Lung microvascular endothelial cell (primary cell): ENCODE data around the gene FBLIM1. TPM values are rescaled to one million over a fixed set of nuclear protein-coding genes. Genes with fewer than 3 reads are reported as not detected.
A peak's percentile ranks its signal among the peaks of the same experiment; 100 is the strongest.

Experiments
- DNase-seq, 2 donors: peaks; one replicate each; pipeline versions ENCODE4 v3.0.0 to v3.0.0-alpha.2; 2010; ENCODE audit warnings: low read depth in 2 of 2
- total RNA-seq: library from RNA; depleted of rRNA; stranded (reverse); fragments of >200 nt; gene quantifications from 2 replicates; pipeline ENCODE4 v1.2.1, GENCODE V29; 2014

The FBLIM1 gene
- total RNA-seq = 110 and 128 TPM in 2 replicates

- DNase-seq = peak in 1 of 2 donors; percentile 69
These were observed at the start of gene FBLIM1 for GRCh38 chr1:15758343-15758931. FBLIM1 (plus strand) TSS chr1:15758795; CDS start chr1:15764984, 6,189 bp downstream.

GRCh38 chr1:15709226-15709625, 49.4 kb upstream of the FBLIM1 start:
- DNase-seq = no peak

GRCh38 chr1:15712168-15712567, 46.4 kb upstream of the FBLIM1 start:
- no peak for DNase-seq

- DNase-seq = peak in 1 of 2 donors; percentile 38
These were observed 44.0 kb upstream of the FBLIM1 start for GRCh38 chr1:15714406-15715136.

- DNase-seq = no peak
These were observed 41.0 kb upstream of the FBLIM1 start for GRCh38 chr1:15717418-15718125.

- no peak for DNase-seq
These were observed 40.4 kb upstream of the FBLIM1 start for GRCh38 chr1:15718199-15718601.

GRCh38 chr1:15719381-15720120, 39.0 kb upstream of the FBLIM1 start:
- no peak for DNase-seq

- no peak for DNase-seq
These were observed 37.7 kb upstream of the FBLIM1 start for GRCh38 chr1:15720861-15721260.

- DNase-seq = no peak
These were observed 36.2 kb upstream of the FBLIM1 start for GRCh38 chr1:15722411-15722810.

GRCh38 chr1:15722836-15723532, 35.6 kb upstream of the FBLIM1 start:
- no peak for DNase-seq

GRCh38 chr1:15723631-15724246, 34.9 kb upstream of the FBLIM1 start:
- DNase-seq = no peak

GRCh38 chr1:15724949-15725880, 33.4 kb upstream of the FBLIM1 start:
- no peak for DNase-seq

- DNase-seq = no peak
These were observed 32.1 kb upstream of the FBLIM1 start for GRCh38 chr1:15726508-15726907.

GRCh38 chr1:15727021-15727420, 31.6 kb upstream of the FBLIM1 start:
- DNase-seq = no peak

GRCh38 chr1:15727424-15727823, 31.2 kb upstream of the FBLIM1 start:
- DNase-seq = no peak

- no peak for DNase-seq
These were observed 30.6 kb upstream of the FBLIM1 start for GRCh38 chr1:15727866-15728534.

- DNase-seq = no peak
These were observed 29.5 kb upstream of the FBLIM1 start for GRCh38 chr1:15728937-15729657.

GRCh38 chr1:15730423-15730822, 28.2 kb upstream of the FBLIM1 start:
- no peak for DNase-seq
